ENCODE results near the gene EVA1A.

The EVA1A gene

DNA sequence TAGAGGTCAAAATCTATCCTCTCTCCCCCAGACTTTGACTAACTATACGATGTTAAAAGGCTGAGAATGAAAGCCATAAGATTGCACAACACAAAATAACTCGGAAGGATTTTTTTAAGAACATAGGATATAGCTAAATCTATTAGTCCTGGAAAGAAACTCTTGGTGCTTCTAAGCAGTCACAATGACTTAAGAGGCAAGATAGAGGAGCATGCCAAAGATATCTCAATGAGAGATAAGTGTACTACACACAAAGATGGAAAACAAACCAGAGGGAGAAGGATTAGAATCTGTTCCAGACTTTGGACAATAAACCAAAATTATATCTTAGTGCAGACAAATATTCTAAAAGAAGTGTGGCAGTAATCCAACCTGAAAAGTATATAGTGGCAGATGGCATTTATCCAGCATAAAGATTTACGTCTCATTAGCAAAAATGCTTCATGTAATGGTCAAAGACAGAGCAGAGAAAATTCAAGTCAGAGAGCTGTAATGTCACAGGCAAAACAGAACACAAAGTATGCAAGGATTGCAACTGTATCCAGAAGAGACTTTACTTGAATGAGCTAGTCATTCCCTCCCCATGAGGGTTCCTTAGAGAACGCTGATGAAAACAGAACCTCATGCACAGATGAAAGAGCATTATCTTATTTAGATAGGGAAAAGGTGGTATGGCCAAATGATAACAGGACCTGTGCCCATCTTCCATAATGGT lies 28.8 kb upstream of the EVA1A start:
- no peak for DNase-seq (ENCODE audit: low read depth in 2 of 2)

DNA sequence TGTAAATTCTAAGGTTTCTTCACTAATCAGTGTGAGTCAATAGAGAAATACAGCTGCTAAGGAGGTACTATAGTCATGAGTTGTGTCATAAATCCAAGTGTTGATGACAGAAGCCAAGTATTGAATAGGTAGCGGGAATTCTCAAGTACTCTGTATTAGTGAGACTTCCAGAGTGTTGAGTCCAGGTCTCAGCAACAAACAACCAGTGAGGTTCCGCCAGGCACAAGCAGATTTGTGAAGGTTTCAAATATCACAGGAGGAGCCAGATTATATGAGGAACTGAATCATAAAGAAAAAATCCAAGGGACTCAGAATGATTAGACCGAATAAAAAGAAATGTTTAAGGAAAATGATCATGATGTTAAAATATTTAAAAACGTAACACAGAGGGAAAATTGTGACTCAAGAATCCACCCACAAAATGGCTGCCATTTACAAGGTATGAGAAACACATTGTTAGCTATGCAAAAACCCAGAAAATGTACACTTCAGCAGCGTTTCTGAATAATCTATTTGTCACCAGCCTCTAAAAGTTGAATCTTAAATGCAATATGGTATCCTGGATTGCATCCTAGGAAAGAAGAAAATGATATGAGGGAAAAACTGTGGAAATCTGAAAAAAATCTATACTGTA lies 27.3 kb upstream of the EVA1A start:
- DNase-seq (ENCODE audit: low read depth in 2 of 2), result no peak

DNA sequence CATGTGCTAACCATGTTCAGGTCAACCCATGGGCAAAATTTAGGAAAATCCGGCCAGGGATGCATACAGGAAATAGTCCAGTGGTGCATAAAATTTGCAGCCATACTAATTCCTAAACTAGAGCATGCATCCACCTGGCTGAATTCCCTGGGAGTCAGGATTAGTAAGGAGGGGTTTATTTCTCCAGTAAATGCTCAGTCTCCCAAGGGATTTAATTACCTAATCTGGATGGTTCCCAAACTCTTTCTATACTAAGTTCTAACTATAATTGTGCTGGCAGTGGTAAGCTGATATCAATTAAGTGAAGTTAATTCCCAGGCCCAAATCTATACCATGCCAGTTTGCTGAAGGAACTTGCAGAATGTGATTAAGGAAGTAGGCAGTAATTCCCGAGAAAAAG lies 26.2 kb upstream of the EVA1A start:
- DNase-seq (ENCODE audit: low read depth in 2 of 2), result no peak

DNA sequence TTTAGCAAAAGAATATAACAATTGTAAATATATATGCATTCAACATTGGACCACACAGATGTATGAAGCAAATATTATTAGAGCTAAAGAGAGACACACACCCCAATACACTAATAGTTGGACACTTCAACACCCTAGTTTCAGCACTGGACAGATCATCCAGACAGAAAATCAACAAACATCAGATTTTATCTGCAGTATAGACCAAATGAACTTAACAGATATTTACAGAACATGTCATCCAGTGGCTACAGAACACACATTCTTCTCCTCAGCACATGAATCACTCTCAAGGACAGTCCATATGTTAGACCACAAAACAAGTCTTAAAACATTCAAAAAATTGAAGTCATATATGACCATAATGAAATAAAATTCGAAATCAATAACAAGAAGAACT lies 22.1 kb upstream of the EVA1A start:
- no peak for DNase-seq (ENCODE audit: low read depth in 2 of 2)

DNA sequence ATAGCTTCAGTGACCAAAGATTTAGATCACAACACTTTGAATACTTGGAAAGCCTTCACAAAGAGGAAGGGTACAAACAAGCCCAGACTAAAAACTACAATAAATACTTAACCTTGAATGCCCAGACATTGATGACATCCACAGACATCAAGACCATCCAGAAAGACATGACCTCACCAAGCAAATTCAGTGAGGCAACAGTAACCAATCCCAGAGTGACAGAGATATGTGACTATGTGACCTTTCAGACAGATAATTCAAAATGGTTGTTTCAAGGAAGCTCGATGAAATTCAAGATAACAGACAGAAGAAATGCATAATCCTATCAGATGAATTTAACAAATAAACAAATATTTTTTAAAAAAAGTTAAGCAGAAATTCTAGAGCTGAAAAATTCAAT lies 19.9 kb upstream of the EVA1A start:
- DNase-seq (ENCODE audit: low read depth in 2 of 2), result no peak

DNA sequence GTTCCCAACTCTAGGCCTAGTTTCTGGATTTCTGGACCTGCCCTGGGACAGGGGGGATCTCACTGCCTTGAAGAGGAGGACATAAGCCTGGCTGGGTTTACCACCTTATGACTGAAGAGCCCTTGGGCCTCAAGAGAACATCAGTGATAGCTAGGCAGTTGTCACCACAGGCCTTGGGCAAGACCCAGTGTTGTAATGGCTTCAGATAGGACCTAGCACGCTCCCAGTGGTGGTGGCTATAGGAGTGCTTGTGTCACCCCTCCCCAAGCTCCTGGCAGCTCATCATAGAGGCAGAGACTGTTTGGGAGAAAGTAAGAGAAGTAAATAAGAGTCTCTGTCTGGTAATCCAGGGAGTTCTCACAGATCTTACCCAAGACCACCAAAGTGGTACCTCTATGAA lies 19.4 kb upstream of the EVA1A start:
- no peak for DNase-seq (ENCODE audit: low read depth in 2 of 2)

DNA sequence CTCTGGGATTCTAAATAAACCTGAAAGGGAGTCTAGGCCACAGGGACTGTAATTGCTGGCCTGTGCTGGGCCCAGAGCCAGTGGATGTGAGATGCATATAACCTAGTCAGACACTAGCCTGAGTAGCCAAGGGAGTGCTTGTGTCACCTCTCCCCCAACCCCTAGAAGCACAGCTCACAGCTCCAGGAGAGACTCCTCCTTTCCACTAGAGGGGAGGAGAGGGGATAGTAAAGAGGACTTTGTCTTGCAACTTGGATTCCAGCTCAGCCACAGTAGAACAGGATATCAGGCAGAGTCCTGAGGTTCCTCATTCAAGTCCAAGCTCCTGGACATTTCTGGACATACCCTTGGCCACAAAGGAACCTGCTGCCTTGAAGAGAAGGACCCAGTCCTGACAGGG lies 18.4 kb upstream of the EVA1A start:
- DNase-seq (ENCODE audit: low read depth in 2 of 2), result no peak

DNA sequence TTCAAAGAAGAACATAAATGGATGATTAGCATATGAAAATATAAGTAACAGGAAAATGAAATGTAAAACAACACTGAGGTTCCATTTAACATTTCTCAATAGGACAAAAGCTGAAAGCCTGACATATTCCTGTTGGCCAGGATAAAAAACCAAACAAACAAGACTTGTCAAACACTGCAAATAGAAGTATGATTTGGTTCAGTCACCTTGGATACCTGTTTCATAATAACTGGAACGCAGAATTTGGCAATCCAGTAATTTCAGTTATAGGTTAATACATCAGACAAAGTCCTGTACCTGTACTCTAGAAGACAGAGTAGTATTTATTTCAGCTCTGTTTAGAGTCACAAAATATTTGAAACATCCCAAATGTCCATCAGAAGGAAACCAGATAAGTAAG lies 16.5 kb upstream of the EVA1A start:
- no peak for DNase-seq (ENCODE audit: low read depth in 2 of 2)

DNA sequence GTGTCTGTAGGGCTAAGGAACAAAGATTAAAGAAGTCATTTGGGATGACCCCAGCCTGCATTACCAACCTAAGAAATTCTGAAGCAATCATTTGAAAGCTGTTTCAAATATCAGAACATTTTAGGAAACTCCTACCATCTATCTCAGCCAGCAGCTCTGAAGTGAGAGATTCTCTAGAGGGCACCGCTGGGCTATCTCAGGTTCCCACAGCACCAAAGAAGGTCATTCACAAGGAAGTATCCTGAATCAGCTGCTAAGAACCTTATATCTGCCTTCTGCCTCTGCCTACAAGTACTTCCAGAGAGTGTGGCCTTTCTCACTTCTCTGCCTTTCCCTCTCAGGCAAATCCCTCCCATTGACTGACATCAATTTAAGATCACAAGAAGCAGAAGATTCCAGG lies 13.4 kb upstream of the EVA1A start:
- DNase-seq (ENCODE audit: low read depth in 2 of 2), result no peak

DNA sequence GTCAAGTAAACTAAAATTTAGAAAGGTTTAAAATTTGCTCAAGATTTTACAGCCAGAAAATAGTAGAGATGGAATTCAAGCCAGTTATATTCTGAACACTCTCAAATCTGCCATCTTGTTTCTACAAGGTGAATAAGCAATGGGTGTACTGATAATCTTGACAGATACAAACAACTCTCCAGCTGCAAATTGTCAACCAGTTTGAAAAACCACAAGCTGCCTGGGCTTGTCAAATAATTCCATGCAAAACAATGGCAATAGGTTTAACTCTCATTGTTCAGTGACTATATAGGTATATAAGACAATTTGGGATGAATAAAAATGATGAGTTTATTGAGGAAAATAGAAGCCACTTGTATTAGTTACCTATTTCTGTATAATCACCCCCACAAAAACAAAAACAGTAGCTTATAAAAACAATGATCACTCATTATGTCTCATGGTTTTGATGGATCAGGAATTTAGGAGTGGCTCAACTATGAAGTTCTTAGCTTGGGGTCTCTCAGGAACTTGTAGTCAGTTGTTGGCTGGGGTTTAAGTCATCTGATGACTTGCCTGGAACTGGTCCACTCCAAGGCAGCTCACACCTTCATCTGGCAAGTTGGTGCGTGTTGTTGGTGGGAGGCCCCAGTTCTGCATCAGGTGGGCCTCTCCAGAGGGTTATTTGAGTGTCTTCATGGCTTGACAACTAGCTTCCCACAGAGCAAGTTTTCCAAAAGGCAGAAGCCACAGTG lies 12.6 kb upstream of the EVA1A start:
- no peak for DNase-seq (ENCODE audit: low read depth in 2 of 2)

DNA sequence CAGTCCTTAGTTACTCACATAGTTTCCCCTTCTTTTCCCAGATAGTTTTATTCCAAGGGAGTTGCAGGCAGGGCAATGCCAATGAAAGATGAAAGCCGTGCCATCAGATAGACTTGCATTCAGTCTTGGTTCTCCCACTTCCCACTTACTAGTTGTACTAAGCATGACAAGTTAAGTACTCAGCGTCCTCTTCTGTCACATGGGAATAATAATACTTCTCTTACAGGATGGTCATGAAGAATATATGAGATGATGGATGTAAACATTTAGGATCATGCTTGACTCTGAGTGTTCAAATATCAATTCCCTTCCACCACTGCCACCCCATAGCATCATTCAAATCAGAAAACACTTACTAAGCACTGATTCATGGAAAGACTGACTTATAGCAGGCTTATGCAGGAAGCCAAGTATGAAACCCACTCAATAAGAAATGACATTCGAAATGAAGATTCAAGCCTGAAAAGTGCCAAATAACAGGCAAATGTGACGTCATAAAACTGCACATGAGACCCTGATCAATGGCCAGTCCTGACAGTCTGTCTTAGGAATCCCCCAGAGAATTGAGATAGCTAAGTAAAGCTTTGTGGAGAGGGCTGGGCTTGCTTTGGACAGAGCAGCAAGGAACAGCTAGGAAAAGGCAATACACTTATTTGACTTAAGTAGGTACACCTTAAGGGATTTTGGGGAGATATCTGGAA lies 11.1 kb upstream of the EVA1A start:
- no peak for DNase-seq (ENCODE audit: low read depth in 2 of 2)

DNA sequence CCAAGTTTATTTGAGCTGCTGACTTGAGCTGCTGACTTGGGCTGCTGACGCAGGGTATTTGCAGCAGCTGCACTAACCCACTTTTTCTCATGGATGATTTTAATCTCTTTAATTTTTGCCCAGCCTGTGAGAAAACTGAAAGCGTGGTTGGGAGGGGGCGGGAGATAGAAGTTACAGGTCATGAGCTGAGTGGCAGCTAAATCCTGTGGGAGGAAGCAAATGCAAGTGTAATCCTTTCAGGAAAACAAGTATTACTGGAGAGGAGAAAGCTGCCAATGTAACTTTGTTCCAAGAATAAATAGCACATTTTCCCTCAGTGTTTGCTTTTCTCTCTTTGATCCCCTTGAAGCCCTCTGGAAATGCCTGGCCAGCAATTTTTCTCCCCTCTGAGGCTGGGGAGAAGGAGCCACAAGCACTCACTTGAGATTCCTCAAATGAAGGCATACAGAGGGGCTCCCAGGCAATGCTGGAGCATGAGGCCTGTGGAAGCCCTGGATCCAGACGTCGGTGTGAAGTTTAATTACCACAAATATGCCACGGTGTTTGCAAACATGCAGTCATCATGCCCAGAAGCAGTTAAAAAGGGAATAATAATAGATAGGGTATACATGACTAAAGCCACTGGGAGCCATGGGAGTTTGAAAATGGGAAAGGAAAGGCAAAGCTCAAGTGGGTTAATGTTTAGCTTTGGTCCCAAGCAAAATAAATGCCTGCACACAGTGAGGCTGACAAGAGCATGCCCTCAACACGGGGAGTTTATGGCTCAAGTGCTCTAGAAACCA lies 10.4 kb upstream of the EVA1A start:
- DNase-seq (ENCODE audit: low read depth in 2 of 2), result no peak

DNA sequence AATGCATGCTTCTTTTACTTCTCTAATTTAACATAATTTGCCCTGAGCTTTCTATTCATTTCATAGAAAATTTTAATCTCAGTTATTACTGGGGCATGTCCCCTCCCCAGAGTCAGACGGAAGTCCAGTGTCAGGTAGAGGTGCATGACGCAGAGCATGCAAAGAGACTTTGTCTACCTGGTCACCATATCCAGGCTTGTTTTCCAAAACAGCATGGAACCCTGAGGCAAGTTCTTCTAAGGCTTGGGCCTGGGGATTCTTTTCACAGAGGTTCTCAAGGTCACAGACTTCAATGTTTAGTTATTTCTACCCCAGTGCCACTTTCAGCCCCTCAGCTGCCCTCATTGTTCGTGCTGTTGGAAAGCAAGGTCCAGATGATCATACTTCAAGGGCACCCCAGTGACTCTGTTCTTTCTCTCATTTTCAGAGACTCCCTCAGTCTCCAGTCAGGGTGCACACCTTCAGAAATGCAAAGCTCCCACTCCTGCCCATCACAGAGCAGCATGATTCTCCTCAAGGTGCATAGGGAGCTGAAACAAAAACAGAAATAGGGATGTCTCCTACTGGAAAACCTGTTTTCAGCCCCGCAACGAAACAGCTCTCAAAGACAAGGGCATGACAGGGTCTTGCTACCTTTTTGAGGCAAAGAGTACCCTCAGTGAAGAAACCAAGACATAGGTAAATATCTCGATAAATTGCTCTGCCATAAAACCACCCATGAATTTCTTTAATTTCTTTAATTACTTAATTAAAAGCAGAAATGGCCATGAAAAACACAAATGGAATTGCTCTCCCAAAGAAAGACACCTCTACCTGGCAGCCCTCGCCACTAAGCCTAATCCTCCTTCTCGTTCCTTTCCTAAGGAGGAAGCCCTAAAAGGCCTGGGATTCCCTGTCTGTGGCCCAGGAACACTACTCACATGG lies 9.5 kb upstream of the EVA1A start:
- DNase-seq (ENCODE audit: low read depth in 2 of 2), result no peak

DNA sequence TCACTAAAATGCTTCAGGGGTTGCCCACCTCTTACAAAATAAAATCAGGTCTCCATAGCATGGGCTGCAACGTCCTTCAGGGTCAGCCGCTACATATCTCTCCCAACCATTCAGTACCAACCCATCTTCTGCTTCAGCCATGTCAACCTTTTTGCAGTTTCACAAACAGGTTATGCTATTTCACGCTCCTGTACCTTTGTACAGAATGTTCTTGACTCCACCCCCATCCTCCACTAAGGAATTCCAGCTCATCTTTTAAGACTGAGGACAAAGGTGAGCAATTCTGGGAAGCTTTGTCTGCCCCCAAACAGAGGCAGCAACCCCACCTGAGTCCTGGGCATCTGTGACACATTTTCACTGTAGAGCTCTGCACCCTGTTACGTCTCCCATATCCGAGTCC lies 8.8 kb upstream of the EVA1A start:
- DNase-seq (ENCODE audit: low read depth in 2 of 2), result no peak

DNA sequence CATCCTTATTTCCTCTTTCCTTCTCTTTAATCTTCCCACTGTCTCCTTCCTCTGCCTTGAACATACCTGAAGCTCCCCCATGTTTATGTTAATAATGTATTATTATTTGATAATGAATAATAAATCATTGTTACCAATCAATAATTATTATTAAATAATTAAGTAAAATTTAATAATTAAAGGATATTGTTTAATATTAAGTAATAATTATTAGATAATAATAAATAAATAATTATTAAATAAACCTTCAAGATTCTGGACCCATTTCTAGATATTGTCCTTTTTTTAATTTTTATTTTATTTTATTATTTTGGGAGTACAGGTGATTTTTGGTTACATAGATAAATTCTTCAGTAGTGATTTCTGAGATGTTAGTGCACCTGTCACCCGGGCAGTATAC lies 7.4 kb upstream of the EVA1A start:
- DNase-seq (ENCODE audit: low read depth in 2 of 2), result no peak

DNA sequence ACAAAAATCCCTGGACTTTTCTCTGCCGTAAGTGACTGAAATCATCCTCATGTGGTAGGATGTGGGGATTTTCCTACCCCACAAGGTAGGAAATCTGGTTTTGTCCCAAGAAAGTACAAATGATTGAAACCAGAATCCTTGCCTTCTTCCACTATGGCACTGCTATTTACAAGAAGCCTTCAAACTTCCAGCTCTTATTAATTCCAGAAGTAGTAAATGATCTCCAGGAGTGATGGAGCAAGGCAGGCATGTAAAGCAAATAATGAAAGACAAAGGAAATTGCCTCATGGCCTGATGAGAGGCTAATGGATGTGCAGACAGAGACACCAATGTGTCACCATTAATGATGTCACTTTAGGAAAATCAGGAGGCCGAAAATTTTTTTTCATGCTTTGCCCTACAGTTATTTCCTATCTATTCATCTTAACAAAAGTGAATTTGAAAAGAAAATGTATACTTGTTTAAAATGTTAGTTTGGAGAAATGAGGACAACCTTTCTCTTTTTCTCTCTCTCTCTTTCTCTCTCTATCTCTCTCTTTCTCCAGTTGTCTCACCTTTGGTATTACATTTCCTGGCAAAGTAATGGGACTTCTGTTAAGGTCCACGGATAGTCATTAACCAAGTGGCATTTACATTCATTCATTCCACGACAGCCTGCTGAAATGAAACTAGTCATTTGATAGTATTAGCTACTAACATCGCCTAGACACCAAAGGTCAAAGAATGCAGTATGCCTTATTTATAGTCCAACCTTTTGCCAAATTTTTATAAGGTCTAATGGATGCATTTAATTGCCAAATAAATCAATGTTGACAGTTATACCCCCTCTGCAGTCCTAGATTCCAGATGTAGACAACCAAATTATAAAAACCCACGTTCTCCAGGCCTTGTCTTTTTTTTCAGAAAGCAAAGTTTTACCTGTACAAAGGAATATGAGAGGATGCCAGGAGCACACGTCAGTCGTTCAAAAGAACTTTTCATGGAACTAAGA lies 5.0 kb upstream of the EVA1A start:
- DNase-seq (ENCODE audit: low read depth in 2 of 2), result no peak

DNA sequence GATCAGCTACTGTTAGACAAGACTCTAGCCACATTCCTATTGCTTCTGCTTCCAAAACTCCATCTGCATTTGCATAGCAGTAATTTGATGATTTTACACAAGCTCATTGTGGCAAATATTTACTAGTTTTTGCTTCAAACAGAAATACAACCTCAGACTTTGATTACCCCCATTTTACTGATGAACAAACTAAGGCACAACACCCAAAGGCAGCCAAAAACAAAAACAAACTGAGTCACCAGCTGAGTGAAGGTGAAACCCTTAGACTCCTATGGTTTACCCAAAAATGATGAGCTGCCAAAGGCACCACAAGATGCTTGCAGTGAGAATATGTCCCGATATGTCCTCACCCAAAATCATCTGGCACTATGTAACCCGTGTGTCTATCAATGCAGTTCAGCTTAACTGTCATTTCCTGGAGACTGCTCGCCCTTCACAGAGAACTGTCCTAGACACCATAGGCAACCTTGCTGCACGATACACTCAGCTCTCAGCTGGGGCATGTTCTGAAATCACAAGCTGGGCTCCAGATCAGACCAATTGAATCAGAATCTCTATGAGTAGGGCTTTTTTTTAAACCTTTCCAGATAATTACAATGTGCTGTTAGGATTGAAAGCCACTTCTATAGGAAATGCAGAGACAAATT lies 4.1 kb upstream of the EVA1A start:
- no peak for DNase-seq (ENCODE audit: low read depth in 2 of 2)

DNA sequence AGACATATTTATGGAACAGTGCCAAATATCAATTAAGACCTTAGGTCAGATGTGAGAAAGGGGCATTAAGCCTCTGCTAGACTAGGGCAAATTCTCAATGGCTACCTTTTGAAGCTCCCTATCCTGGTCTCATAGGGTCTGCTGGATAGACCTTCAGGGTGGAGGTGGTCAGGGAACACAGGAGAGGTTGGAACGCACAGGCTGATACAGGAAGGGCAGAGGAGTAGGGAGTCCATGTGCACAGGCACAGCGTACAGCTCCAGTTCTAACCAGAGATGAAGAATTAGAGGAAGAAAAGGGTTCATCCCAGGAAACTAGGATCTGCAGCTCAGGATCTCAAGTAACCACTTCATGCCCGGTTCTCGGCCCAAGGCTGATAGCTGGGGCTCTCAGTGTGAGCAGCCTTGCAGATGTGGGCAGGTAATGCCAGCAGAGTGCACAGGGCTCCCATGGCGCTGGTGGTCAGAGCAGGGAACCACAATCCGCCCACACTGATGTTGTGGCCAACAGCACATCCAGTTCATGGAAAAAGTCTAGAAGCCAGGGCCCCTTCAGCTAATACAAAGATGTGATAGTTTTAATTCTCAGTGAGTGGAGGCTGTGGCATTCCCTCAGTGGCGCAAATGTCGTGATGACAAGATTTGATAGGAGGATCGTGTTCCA lies 3.4 kb upstream of the EVA1A start:
- no peak for DNase-seq (ENCODE audit: low read depth in 2 of 2)
